T-cell (primary cell): Measurements from ENCODE around the gene PRRC2B. TPM values are rescaled to one million over a fixed set of nuclear protein-coding genes. Genes with fewer than 3 reads are reported as not detected.
"Not testable (repeated sequence)": the region's sequence is repeated elsewhere in the genome, so short reads cannot be mapped to it uniquely, and the experiment has no call there.

Experiments used
- ATAC-seq, 4 experiments: fragments of 200-7000 bp in 3 of 4; fragments of 150-1000 bp in 1 of 4; cut with Tn5 transposase; replicated peaks in 1 of 4; 1 replicate in 3 of 4; 2 replicates in 1 of 4; pipeline ENCODE4 v1.10.0; 2021; ENCODE audit warnings: moderate library complexity in 3 of 4, mild to moderate bottlenecking in 2 of 4, moderate number of reproducible peaks in 1 of 4
- CTCF ChIA-PET, 2 donors: fragments of 300-600 bp; sonication (Branson Sonifier 250); formaldehyde crosslinking; loops; one replicate each; lab custom pipeline; 2022; ENCODE audit warnings: antibody characterized with exemption in 2 of 2; lab: Charles Lee
- POLR2A ChIA-PET, 2 donors: fragments of 300-600 bp; sonication (Branson Sonifier 250); formaldehyde crosslinking; loops; one replicate each; lab custom pipeline; 2022; ENCODE audit warnings: antibody characterized with exemption in 2 of 2; lab: Charles Lee
- DNase-seq, 35 experiments: peaks; one replicate each; pipeline versions ENCODE4 v3.0.0 to v3.0.0-alpha.2; 2013 to 2023
- H3K27ac ChIP-seq: one replicate; pipeline ENCODE4 v1.5.1; 2013; ENCODE audit warnings: low read length
- H3K27me3 ChIP-seq, 2 experiments: replicated peaks in 1 of 2; 1 replicate in 1 of 2; 2 replicates in 1 of 2; pipeline versions ENCODE4 v1.6.1 to v1.7.0; 2013; ENCODE audit warnings: low read length in 1 of 2, mixed read lengths in 1 of 2; ENCODE audit not compliant: control insufficient read depth in 2 of 2, insufficient read depth in 2 of 2; ENCODE audit errors: extremely low read depth in 1 of 2
- H3K36me3 ChIP-seq, 2 donors: 1 replicate in 1 of 2; 2 replicates in 1 of 2; pipeline versions ENCODE4 v1.6.1 to v1.7.0; 2013; ENCODE audit warnings: low read length in 1 of 2; ENCODE audit not compliant: control insufficient read depth in 2 of 2, insufficient read depth in 1 of 2; ENCODE audit errors: extremely low read depth in 1 of 2
- H3K4me1 ChIP-seq, 2 experiments: 1 replicate in 1 of 2; 2 replicates in 1 of 2; pipeline versions ENCODE4 v1.6.1 to v1.7.0; 2013; ENCODE audit warnings: low read length in 2 of 2, mixed read lengths in 1 of 2; ENCODE audit not compliant: insufficient read depth in 2 of 2, control insufficient read depth in 1 of 2; ENCODE audit errors: extremely low read depth in 1 of 2
- H3K4me3 ChIP-seq, 2 donors: 1 replicate in 1 of 2; 2 replicates in 1 of 2; pipeline versions ENCODE4 v1.5.1 to v1.7.0; 2013; ENCODE audit warnings: mild to moderate bottlenecking in 2 of 2, low read length in 1 of 2, moderate library complexity in 1 of 2; ENCODE audit not compliant: control insufficient read depth in 1 of 2; ENCODE audit errors: extremely low read depth in 1 of 2
- H3K9me3 ChIP-seq: 2 replicates; pipeline ENCODE4 v1.7.0; 2013
- H3K27ac Mint-ChIP-seq, 2 donors: one replicate each; pipeline ENCODE4 v1.8.0; 2020 to 2021; ENCODE audit warnings: mild to moderate bottlenecking in 2 of 2, mixed read lengths in 2 of 2
- H3K27me3 Mint-ChIP-seq, 2 donors: one replicate each; pipeline ENCODE4 v1.8.0; 2021 to 2022; ENCODE audit warnings: mixed read lengths in 2 of 2
- H3K36me3 Mint-ChIP-seq: one replicate; pipeline ENCODE4 v1.8.0; 2021; ENCODE audit warnings: mixed read lengths
- H3K4me1 Mint-ChIP-seq, 3 donors: one replicate each; pipeline ENCODE4 v1.8.0; 2020 to 2022; ENCODE audit warnings: mixed read lengths in 3 of 3, mild to moderate bottlenecking in 1 of 3
- H3K4me3 Mint-ChIP-seq, 3 donors: one replicate each; pipeline ENCODE4 v1.8.0; 2020 to 2022; ENCODE audit warnings: mild to moderate bottlenecking in 3 of 3, mixed read lengths in 3 of 3, moderate library complexity in 3 of 3
- H3K9me3 Mint-ChIP-seq, 3 donors: one replicate each; pipeline ENCODE4 v1.8.0; 2020 to 2022; ENCODE audit warnings: mixed read lengths in 3 of 3
- WGBS: methylation state at CpG from one replicate; pipeline ENCODE4 v1.1.5; 2013; ENCODE audit warnings: missing lambda C conversion rate; ENCODE audit not compliant: insufficient coverage; 5-methylcytosine and 5-hydroxymethylcytosine counted together
- total RNA-seq, 35 experiments: library from RNA in 6 of 35; stranded (reverse) in 6 of 35; fragments of 120-200 nt in 1 of 35; gene quantifications; one replicate each; pipeline versions ENCODE4 v1.2.1 to v1.2.4 and lab custom pipeline; 2013 to 2026

The PRRC2B gene
- total RNA-seq, 5 donors from 2014 or later (not counting 1 experiment from before 2014, with no cell fraction given) = 259 to 375 (median 370) TPM

DNA sequence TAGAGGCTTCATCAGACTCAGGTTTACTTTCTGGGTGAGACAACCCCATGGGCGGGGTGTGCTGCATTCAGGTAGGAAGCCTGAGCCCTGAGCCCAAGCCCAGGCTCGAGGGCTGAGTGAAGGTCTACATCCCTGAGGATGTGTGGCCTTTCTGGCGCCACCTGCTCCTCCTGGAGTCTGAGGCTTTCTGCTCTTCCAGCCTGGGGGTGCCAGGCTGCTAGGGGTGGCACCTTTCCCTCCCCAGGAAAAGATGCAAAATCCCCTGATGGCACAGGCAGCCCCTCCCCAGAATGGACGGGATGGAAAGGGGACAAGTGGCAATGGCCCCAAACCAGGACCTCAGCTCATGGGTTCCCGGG is 44.4 kb upstream of the PRRC2B start:
- Histone ChIP-seq H3K27me3 (peaks cover 0 to 31% of the 10 kb centered on the region in 2 experiments), H3K36me3 (no peaks in the 10 kb centered on the region), H3K27ac (no peak overlapping the region), H3K9me3 (no peaks in the 10 kb centered on the region), H3K4me1 (peaks cover 0 to 12% of the 10 kb centered on the region in 2 experiments), H3K4me3 (no peak overlapping the region)
- no peak overlapping the region for H3K4me3 Mint-ChIP-seq
- no peak overlapping the region for H3K27ac Mint-ChIP-seq
- H3K36me3 Mint-ChIP-seq = no peaks in the 10 kb centered on the region
- no peaks in the 10 kb centered on the region for H3K9me3 Mint-ChIP-seq
- ATAC-seq (no peak), DNase-seq (no peak)
- peaks cover 8 to 10% (median 8%) of the 10 kb centered on the region in 3 donors for H3K4me1 Mint-ChIP-seq
- ChIA-PET POLR2A (interaction anchor here in 1 of 2 donors (0.5 kb wide), 1 partner anchor 206 kb away, joined by 3 read pairs; no protein-coding TSS in a partner anchor), CTCF (interaction anchor here (0.6 to 2.0 kb wide), 8 partner anchors 23 to 168 kb away, joined by 3 to 11 read pairs (median 4); no protein-coding TSS in a partner anchor)
- H3K27me3 Mint-ChIP-seq = peaks cover 0 to 7% of the 10 kb centered on the region in 2 donors
- 66% methylated on average over 5 of the region's 5 CpGs for WGBS

DNA sequence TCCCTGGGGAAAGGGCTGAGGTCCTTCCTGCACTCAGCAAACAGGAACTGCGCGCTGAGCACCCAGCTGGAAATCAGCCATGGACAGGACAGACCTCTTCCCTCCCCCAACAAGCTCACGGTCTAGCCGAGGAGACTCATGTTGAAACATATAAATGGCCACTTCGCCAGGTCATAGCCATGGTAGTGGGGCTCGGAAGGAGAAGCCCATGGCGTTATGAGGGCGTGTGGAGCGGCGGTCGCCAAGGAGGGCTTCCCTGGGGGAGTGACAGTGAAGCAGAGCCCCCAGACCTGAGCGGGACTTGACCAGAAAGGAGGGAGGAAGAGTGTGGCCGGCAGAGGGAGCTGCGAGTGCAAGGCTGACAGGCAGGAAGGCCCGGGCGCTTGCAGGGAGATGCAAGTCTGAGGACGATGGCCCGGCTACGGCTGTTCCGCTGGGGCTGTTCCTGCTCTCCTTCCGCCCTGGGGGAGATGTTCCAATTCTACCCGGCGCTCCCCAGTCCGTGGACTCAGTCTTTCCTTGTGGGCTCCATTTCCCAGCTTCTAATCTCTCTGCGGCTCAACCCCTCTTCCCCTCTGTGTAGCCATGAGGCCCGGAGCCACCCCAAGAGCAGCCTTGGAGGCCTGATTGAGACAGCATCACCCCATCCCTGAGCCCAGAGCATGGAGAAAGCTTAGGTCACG is 43.9 kb upstream of the PRRC2B start:
- Mint-ChIP-seq H3K4me3 (no peak overlapping the region), H3K27ac (peak overlapping the region in 1 of 2 donors; percentile 44), H3K4me1 (peaks cover 8 to 10% (median 8%) of the 10 kb centered on the region in 3 donors), H3K27me3 (peaks cover 0 to 7% of the 10 kb centered on the region in 2 donors), H3K9me3 (no peaks in the 10 kb centered on the region), H3K36me3 (no peaks in the 10 kb centered on the region)
- CTCF ChIA-PET = interaction anchor here (0.6 to 2.0 kb wide), 11 partner anchors 8 to 169 kb away, joined by 3 to 11 read pairs (median 4); no protein-coding TSS in a partner anchor
- POLR2A ChIA-PET = no interaction called here
- H3K4me3 ChIP-seq = peak overlapping the region in 1 of 2 donors; percentile 5
- DNase-seq (peak; percentile 67 to 90 (median 84)), ATAC-seq (peak; percentile 96 to 99 (median 98))
- no peaks in the 10 kb centered on the region for H3K9me3 ChIP-seq
- WGBS = 0% methylated on average over 20 of the region's 27 CpGs
- H3K27me3 ChIP-seq = peaks cover 0 to 28% of the 10 kb centered on the region in 2 experiments
- peaks cover 0 to 12% of the 10 kb centered on the region in 2 experiments for H3K4me1 ChIP-seq
- no peak overlapping the region for H3K27ac ChIP-seq
- H3K36me3 ChIP-seq = no peaks in the 10 kb centered on the region

DNA sequence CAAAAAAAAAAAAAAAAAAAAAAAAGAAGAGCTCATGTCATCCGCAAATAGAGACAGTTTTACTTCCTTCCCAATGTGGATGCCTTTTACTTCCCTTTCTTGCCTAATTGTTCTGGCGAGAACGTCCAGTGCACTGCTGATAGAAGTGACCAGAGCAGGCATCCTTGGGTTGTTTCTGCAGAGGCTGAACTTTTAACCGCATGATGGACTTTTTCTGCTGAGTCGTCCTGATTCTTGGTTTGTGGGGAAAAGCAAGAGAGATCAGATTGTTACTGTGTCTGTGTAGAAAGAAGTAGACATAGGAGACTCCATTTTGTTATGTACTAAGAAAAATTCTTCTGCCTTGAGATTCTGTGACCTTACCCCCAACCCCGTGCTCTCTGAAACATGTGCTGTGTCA is 37.4 kb upstream of the PRRC2B start:
- H3K4me3 ChIP-seq, H3K4me3 Mint-ChIP-seq, H3K36me3 Mint-ChIP-seq, H3K9me3 ChIP-seq, H3K27me3 Mint-ChIP-seq, H3K36me3 ChIP-seq, H3K27me3 ChIP-seq, POLR2A ChIA-PET, DNase-seq, H3K27ac ChIP-seq, H3K27ac Mint-ChIP-seq, ATAC-seq, H3K9me3 Mint-ChIP-seq: not testable (repeated sequence)
- H3K4me1 Mint-ChIP-seq = peaks cover 25 to 32% (median 28%) of the 10 kb centered on the region in 3 donors
- H3K4me1 ChIP-seq = peaks cover 8 to 30% of the 10 kb centered on the region in 2 experiments
- no CpG with 5 or more reads among the region's 6 CpGs for WGBS
- CTCF ChIA-PET = interaction anchor here in 1 of 2 donors (0.6 to 0.7 kb wide), 2 partner anchors 52 to 122 kb away, joined by 3 to 6 read pairs; no protein-coding TSS in a partner anchor

GRCh38 chr9:131358556-131358955 is 35.3 kb upstream of the PRRC2B start:
- no peaks in the 10 kb centered on the region for H3K36me3 Mint-ChIP-seq
- WGBS = 11% methylated on average over 3 of the region's 10 CpGs
- ChIA-PET CTCF (interaction anchor here in 1 of 2 donors (0.9 kb wide), 1 partner anchor 8 kb away, joined by 3 read pairs; no protein-coding TSS in a partner anchor), POLR2A (interaction anchor here (0.6 to 0.7 kb wide), 4 partner anchors 9 to 276 kb away, joined by 3 to 5 read pairs (median 3); no protein-coding TSS in a partner anchor)
- H3K27me3 Mint-ChIP-seq = no peaks in the 10 kb centered on the region
- Histone ChIP-seq H3K4me3 (peak overlapping the region; percentile 17 to 44), H3K27me3 (peaks cover 0 to 2% of the 10 kb centered on the region in 2 experiments), H3K4me1 (peaks cover 8 to 37% of the 10 kb centered on the region in 2 experiments), H3K9me3 (no peaks in the 10 kb centered on the region), H3K27ac (no peak overlapping the region), H3K36me3 (no peaks in the 10 kb centered on the region)
- peaks cover 28 to 35% (median 35%) of the 10 kb centered on the region in 3 donors for H3K4me1 Mint-ChIP-seq
- ATAC-seq (peak; percentile 72 to 89 (median 84)), DNase-seq (peak in 24 of 35 experiments; percentile 8 to 55 (median 30))
- peak overlapping the region; percentile 50 to 86 for H3K27ac Mint-ChIP-seq
- peak overlapping the region; percentile 58 to 75 (median 58) for H3K4me3 Mint-ChIP-seq
- no peaks in the 10 kb centered on the region for H3K9me3 Mint-ChIP-seq

DNA sequence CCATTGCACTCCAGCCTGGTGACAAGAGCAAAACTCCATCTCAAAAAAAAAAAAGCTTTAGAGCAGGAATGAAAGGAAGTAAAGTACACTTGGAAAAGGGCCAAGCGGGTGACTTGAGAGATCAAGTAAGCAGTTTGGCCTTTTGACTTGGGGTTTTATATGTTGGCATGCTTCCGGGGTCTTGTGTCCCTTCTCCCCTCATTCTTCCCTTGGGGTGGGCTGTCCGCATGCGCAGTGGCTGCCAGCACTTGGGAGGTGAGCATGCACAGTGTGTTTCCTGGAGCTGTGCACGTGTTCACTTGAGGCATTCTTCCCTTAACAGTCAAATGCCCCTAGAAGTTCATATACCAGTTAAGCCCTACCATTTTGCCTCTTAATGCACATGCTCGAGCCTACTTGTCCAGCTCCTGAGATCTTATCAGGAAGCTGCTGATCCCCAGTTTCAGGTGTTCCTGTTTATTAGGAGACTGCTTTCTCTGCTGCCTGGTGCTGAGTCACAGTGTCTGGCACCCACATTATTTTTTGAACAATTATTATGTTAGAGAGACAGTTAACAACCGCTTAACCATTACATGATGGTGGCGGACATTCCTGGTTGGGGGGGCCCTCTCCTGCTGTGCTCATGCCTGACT is 32.6 kb upstream of the PRRC2B start:
- Histone ChIP-seq H3K27me3 (peaks cover 0 to 2% of the 10 kb centered on the region in 2 experiments), H3K4me1 (peaks cover 8 to 39% of the 10 kb centered on the region in 2 experiments), H3K27ac (no peak overlapping the region), H3K36me3 (no peaks in the 10 kb centered on the region), H3K9me3 (no peaks in the 10 kb centered on the region), H3K4me3 (no peak overlapping the region)
- WGBS = 56% methylated on average over 4 of the region's 8 CpGs
- H3K27ac Mint-ChIP-seq = peak overlapping the region; percentile 89 to 90
- no peaks in the 10 kb centered on the region for H3K27me3 Mint-ChIP-seq
- ChIA-PET POLR2A (interaction anchor here in 1 of 2 donors (0.6 kb wide), 1 partner anchor 29 kb away, joined by 8 read pairs; no protein-coding TSS in a partner anchor), CTCF (interaction anchor here (0.6 to 1.7 kb wide), 2 partner anchors 12 to 183 kb away, joined by 6 read pairs; no protein-coding TSS in a partner anchor)
- H3K9me3 Mint-ChIP-seq = no peaks in the 10 kb centered on the region
- peak overlapping the region in 2 of 3 donors; percentile 53 to 58 for H3K4me3 Mint-ChIP-seq
- ATAC-seq (peak; percentile 29 to 59 (median 40)), DNase-seq (peak in 14 of 35 experiments; percentile 7 to 45 (median 24))
- H3K4me1 Mint-ChIP-seq = peaks cover 29 to 36% (median 32%) of the 10 kb centered on the region in 3 donors
- H3K36me3 Mint-ChIP-seq = no peaks in the 10 kb centered on the region

GRCh38 chr9:131365546-131365945 is 28.3 kb upstream of the PRRC2B start:
- 90% methylated on average over 1 of the region's 1 CpG for WGBS
- no peak for DNase-seq
- Histone ChIP-seq H3K27ac (no peak overlapping the region), H3K4me3 (no peak overlapping the region), H3K36me3 (no peaks in the 10 kb centered on the region), H3K27me3 (no peaks in the 10 kb centered on the region), H3K9me3 (no peaks in the 10 kb centered on the region), H3K4me1 (peaks cover 2 to 18% of the 10 kb centered on the region in 2 experiments)
- H3K27me3 Mint-ChIP-seq = no peaks in the 10 kb centered on the region
- H3K4me3 Mint-ChIP-seq = no peak overlapping the region
- CTCF ChIA-PET = interaction anchor here in 1 of 2 donors (0.7 kb wide), 1 partner anchor 1008 kb away, joined by 3 read pairs; no protein-coding TSS in a partner anchor
- no peaks in the 10 kb centered on the region for H3K36me3 Mint-ChIP-seq
- POLR2A ChIA-PET = interaction anchor here (0.6 kb wide), 2 partner anchors 43 to 218 kb away, joined by 4 to 12 read pairs; no protein-coding TSS in a partner anchor
- H3K9me3 Mint-ChIP-seq = no peaks in the 10 kb centered on the region
- no peak overlapping the region for H3K27ac Mint-ChIP-seq
- ATAC-seq = no peak
- H3K4me1 Mint-ChIP-seq = peaks cover 11 to 20% (median 18%) of the 10 kb centered on the region in 3 donors
